GM18507 (cell line): ENCODE data around the gene FARSB.

Experiments
- DNase-seq: peaks from one replicate; pipeline ENCODE4 v3.0.0; 2011; ENCODE audit warnings: low read depth; ENCODE audit not compliant: insufficient read length; ENCODE audit errors: extremely low spot score
- FAIRE-seq: peaks from 2 replicates; lab custom pipeline; 2011; peaks lifted over from hg19 to GRCh38; lab: Jason Lieb, UNC

FARSB gene

DNA sequence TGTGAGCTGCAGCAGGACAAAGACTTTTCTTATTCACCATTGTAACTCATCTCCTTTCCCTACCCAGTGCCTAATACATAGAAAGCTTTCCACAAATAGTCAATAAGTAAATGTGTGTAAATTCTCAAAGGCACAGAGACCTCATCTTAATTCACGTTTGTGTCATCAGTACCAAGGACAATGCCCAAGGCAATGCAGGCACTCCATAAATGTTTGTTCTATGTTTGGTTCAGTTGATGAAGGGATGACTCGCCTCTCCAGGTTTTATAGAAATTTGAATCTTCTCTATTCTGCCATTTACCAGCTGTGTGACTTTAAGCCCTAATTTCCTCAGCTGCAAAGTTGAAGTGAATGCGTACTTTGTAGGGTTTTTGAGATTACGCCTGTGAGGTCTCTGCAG, 13.5 kb upstream of the FARSB start:
- DNase-seq (no peak), FAIRE-seq (no peak)

DNA sequence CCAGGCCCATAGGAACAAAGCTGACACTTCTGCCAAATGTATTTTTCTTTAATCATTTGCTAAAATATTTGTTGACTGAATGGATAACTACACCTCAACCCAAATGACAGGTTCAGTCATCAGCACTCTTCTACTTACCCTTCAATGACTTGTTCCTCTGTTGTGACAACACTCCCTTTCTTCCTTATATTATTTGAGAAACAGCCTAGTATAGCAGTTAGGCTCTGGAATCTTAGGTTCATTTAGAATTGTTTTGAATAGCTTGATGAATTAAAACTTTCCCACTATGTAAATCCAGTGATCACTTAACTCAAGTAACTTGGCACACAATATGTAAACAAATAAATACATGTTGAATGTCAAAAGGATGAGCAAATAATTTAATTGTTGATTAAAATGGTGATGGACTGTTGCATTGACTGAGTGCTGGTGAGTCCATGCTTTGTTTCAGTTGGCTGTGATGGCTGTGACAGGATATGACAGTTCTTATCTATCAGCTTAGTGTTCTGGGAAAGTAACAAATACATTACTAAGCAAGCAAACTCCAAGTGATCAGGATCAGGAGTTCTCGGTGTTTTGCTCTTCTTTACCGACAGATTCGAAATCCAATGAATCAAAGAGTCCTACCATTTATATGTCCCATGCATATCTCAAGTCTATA, 12.7 kb upstream of the FARSB start:
- DNase-seq: no peak
- FAIRE-seq: no peak

DNA sequence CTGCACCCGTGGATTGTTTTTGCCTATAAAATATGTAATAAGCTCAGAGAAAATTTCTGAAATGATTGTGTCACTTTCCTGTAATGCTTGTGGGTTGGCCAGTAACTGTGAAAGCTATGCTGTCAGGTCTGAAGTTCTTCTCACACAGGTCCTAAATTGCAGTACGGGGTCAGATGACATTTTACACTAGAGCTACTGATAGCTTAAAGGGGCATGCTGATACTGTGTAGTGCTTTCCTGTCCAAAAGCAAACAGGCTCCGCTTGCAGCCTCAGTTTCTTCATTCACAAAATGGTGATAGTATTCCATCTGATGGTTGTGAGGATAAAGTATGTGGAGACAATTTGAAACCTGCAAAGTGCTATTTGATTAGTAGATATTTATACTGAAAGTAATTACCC, 7.6 kb upstream of the FARSB start:
- DNase-seq: no peak
- FAIRE-seq: no peak

DNA sequence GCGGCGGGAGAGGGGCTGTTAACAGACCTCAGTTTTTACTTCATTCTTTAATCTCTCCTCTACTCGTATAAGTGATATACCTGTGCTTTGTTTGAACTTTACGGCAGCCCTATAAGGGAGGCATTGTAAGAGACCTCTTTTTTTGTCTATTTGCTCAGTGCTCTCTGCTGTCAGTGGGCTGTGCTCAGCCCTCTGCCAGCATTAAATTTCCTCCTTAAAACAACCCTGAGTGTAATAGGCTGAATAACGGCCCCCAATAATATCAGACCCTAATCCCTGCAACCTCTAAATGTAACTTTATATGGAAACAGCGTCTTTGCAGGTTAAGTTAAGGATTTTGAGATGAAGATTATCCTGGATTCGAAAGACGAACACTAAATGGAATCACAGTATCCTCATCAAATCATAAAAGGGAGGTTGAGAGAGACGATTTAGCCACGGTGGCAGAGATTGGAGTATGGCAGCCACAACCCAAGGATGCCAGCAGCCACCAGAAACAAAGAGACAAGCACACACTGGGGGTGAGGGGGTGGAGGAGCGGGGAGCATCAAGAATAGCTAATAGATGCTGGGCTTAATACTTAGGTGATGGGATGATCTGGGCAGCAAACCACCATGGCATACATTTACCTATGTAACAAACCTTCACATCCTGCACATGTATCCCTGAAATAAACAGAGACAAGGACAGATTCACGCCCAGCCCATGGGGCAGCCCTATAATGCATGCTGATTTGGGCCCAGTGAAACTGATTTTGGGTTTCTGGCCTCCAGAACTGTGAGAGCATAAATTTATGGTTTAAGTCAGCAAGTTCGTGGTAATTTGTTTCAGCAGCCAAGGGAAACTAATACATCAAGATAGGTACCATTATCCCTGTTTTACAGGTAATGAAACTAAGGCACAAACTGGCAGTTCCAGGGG, 894 bp upstream of the FARSB start:
- no peak for DNase-seq
- FAIRE-seq: no peak

DNA sequence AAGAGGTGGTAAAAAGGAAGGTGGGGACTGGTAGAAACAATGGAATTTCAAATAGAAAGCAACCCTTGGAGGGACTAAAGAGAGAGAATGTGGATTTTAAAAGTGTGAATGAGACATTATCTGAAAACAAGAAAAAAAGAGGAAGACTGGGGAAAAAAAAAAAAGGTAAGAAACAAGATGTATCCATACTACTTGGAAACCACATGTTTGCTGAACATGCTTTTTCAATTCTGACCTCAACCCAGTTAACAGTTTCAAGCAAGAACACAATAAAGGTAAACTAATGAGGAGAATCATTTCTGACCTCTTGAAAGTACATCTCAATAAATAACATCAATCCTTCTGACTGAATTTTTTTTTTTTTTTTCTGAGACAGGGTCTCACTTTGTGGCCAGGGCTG, 2.6 kb downstream of the FARSB start:
- DNase-seq: no peak

DNA sequence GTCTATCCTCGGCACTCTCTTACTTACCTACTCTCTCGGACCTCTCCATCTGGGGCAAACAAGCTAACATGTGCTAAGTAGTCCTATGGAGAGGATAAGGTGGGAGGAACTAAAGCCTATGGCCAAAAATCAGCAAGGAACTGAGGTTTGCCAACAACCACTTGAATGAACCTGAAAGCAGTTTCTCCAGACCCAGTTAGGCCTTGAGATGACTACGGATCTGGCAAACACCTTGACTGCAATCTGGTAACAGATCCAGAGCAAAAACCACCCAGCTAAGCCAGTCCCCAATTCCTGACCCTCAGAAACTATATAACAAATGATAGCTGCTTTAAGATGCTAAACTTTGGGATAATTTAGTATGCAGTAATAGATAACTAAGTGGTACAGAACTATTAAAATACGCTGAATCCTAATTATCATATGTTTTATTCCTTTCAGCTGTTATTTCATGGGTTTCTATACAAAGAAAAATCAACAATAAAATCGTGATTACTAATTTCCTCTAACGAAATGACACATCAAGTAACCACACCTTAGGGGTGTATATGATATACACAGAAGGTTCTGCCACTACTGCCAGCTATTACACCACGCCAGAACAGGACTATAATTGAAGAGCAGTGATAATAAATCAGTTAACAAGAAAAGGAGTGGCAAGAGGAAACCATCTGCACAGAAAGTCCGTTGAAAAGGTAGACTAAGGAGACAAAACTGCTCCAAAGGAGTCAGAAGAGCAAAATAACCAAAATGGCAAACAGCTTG, 3.2 kb downstream of the FARSB start:
- FAIRE-seq: no peak

More for the DNA sequence above, 2.6 kb downstream of the FARSB start:
- FAIRE-seq: no peak

DNA sequence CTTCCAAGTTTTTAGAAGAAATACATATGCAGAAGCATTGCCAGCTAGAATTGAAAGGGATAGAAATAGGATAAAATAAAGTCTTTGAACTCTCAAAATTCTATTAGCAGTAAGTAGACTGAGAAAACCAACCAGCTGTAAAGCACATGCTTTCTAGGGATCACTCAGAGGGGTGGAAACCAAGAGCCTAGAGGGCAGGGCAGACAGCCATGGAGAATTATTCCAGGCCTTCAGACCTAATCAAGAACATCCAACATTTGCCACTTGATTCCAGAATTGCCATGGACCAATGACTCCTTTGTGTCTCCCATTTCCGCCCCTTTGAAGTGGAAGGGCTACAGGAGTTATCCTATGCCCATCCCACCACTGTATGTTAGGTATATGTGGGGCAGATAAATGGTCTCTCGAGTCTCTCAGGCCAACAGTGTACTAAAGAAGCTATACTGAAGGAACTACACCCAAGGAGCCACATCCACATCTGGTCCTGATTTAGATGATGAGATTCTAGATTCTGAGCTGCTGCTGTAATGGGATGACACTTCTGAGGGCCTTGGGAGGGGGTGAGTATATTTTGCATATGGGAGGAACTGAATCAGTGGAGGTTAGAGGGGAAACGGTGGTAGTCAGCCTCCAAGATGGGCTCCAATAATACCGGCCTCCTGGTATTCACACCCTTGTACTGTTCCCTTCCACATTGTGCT, 4.0 kb downstream of the FARSB start:
- DNase-seq (no peak), FAIRE-seq (no peak)

More for the DNA sequence above, 3.2 kb downstream of the FARSB start:
- DNase-seq: no peak

DNA sequence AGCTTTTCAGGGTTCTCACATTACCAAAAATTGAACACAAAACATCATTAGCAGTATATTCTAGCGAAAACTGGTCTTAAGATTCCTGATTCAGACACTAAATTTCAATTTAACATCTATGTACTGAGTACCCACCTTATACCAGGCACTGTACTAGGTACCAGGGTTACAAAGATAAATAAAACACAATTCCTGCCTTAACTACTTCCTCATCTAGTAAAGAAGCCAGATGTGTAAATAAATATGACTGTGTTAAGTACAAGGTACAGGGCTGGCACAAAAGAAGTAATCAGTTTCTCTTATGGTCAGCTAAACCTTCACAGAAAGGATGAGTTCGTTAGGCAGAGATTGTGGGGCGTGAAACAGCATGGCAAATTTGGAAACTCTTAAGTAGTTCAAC, 6.1 kb downstream of the FARSB start:
- no peak for FAIRE-seq
- no peak for DNase-seq

DNA sequence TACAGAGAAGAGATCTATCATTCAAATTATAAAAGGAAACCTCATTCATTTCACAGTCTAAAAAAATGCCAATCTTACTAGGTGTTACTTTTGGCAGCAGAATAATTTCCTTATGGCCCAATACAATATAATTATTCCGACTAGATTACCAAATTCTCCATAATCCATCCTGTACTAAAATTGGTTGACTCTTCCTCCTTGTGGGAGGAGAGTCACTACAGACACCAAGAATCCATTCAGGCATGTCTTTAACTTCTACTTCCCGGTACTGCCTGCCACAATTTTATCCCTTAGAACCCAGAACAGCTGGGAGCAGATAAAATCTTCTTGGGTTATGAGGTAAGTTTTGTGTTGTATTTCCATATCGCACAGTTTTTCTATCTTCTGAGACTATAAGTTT, 9.9 kb downstream of the FARSB start:
- DNase-seq (no peak), FAIRE-seq (no peak)

DNA sequence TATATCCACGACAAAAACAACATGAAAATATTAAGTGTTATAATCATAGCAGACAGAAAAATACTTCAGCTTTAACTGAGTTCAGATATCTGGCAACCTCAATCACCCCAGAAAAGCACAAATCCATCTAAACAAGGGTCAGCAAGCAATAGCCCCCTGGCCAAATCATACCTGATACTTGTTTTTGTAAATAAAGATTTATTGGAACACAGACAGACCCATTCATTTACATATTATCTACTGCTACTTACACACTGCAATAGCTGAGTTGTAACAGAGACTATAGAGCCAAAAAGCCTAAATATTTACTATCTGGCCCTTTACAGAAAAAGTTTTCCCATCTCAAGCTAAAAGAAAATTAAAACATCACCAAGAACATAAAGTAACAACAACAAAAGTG, 12.8 kb downstream of the FARSB start:
- FAIRE-seq (no peak), DNase-seq (no peak)

DNA sequence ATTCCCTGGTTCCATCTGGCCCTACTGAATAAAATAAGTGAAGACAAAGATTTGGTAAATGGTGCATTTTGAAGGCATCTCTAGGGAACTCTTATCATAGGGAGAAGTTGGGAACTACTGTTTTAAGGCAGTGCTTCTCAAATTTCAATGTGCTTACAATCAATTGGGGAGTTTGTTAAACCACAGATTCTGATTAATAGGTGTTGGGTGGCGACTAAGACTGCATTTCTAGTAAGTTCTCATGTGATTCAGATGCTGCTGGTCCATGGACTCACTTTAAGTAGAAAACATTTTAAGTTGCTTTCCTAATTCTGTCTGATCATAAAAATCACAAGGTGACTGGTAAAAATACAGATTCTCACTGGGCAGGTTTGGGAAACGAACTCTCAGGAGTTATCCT, 14.6 kb downstream of the FARSB start:
- no peak for FAIRE-seq
- no peak for DNase-seq

DNA sequence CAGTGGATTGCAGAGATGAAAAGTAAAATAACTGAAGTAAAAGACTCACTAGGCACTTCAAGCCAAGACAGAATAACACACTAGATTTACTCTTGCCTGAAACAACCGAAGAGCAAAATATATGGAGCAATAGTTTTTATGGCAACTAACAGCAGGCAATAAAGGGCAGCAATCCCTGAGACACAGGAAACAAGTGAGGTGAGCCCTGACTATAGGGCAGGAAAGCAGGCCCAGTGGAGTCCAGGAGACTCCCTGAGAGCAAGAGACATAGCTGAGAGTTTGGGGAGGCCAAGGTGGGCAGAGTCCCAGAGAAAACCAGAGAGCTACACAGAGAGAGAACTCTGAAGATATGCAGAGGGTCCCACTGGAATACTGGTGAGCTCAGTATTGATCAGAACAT, 18.8 kb downstream of the FARSB start:
- DNase-seq (no peak), FAIRE-seq (no peak)

DNA sequence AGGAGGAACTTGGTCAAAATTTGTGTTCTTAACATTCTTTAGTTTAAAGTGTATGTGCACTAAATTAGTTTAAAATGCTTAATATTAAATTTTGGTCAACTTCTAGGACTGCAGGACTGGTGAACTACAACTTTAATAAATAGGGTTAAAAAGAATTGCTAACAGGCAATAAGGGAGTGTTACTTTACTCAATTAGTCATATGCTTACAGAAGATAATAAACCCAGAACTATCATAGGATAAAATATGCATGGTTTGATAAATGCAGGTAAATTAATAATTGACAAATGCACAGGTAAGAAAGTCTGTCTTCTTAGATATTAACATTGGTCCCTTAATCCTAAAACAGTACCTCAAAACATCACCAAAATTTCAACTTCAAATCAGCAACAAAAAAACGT, 20.6 kb downstream of the FARSB start:
- FAIRE-seq (no peak), DNase-seq (no peak)

DNA sequence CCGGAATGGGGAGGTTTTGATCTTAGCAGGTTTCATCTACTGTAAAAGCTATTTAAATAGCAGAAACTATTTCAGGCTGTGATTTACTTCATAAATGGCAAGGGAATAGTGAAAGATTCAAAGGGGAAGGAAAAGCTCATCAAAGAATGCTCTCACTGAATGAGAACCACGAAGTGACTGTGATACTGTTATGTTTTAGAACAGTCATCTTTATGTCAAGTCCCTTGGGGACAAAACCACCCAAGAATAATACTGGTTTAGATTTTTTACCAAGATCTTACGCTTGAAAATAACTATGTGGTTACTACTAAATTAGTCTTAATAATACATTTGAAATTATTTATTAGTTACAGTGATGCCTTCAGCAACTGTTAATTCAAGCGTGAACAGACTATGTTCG, 28.1 kb downstream of the FARSB start:
- FAIRE-seq (no peak), DNase-seq (no peak)

DNA sequence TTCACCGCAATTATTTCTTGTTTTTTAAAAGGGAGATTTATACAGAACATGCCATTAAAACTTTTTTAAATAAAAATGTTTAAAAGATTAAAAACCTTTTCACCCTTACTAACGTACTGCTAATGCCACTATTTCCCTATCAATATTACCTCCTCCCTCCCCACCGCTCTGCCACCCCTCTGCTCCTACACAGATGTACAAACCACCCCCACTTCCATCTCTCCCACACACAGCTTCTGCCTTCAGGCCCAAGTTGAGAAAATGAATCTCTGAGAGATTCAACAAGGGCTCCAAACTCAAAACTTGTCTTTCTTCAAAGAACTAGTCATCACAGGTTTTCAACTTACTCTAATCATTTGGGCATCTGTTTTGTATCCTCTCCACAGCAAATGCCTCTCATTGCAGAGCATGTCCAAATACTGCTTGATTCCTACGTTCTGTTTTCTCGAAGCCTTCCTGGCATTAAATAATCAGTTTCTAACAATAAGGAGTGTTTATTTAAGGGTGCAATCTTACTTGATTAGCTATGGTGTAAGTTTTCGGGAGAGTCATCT, 32.1 kb downstream of the FARSB start:
- no peak for DNase-seq
- no peak for FAIRE-seq

DNA sequence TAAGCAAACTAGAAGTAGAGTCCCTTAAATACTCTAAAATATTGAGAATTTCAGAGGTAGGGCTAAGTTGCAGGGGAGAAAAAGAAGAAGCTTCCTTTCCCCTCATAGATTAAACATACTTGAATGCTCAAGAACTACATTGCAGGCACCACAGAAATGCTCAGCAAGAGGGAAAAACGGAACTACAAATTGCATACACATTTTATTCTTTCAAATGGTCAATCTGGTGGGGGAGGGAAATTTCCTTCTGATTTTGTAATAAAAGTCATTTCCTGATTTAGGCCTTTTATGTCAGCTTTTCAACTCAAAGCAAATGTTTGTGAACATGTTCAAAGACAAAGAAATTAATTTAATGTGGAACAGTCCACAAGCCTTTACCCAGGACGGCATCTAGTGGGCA, 33.0 kb downstream of the FARSB start:
- no peak for DNase-seq
- FAIRE-seq: no peak

DNA sequence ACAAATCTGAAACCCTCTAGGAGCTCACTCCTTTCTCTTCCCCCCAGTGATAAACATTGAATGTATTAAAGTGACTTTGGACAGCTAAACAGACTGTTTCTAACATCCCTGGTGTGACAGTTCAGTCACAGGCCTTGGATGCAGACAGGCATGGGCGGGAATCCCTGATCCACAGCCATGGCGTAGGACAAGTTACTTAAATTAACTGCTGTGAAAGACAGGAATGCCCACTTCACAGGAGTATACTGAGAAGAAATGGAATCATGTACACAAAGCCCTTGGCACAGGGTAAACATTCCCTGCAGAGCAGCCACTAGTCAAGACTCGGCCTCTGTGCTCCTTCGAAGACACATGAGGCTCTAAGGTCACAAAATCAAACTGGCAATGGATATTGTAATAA, 34.0 kb downstream of the FARSB start:
- FAIRE-seq (no peak), DNase-seq (no peak)

DNA sequence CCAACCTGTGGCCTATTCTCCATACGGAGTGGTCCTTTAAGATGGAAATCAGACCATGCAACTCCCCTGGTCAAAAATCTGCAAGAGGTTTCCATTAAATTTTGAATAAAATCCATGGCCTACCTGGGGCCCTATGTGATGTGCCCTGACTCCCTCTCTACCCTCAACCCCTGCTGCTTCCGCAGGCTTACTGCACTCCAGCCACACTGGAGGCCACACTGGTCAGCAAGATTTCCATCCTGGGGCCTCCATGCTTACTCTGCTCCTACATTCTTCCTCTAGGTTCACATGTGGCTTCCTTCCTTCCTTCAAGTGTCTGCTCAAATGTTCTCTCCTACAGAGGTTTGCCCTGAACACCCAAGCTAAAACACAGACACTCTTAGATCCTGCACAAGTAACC, 40.6 kb downstream of the FARSB start:
- FAIRE-seq (no peak), DNase-seq (no peak)

DNA sequence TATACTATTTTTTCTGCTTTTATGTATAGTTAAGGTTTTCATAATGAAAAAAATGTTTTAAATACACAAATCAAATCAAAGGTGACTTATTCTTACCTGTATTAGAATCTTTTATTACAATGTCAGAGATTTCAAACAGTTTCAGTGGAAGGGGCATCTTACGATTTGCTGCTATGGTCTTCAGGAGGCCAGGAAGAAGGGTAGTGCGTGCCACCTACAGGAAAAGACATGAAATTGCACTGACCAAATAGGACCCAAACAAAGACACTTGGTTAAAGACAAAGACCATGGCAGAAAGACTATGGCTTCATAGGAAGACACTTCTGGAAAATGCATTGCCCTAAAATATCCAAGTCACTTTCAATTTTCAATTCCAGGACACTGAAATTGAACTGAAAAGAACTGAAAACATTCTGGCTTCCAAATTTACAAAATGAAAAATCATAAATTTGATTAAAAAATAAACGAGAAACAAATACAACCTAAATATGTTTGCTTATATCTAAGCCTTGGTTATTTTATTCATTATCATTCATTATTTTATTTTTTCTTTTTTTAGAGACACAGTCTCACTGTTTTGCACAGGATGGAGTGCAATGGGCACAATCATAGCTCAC, 42.1 kb downstream of the FARSB start:
- FAIRE-seq (peak; percentile 86), DNase-seq (peak; percentile 30)
